Endothelial cell of umbilical vein (primary cell): Measurements from ENCODE around the gene GTF3C5.

Experiments used
- POLR2AphosphoS5 ChIP-seq: IDR thresholded peaks from 2 replicates; pipeline ENCODE4 v1.6.1; 2012; ENCODE audit warnings: low read depth, mild to moderate bottlenecking, control low read depth, low read length, moderate library complexity; ENCODE audit not compliant: insufficient read depth
- TF ChIP-seq, protein P1 (sequence below), 2 donors: IDR thresholded peaks; 1 replicate in 1 of 2; 2 replicates in 1 of 2; pipeline ENCODE4 v1.5.1; 2011; ENCODE audit warnings: low read length in 2 of 2, mild to moderate bottlenecking in 2 of 2, moderate library complexity in 2 of 2, control low read depth in 1 of 2, inconsistent platforms in 1 of 2, low read depth in 1 of 2; ENCODE audit not compliant: insufficient read depth in 1 of 2; ENCODE audit errors: extremely low read depth in 1 of 2

DNA sequence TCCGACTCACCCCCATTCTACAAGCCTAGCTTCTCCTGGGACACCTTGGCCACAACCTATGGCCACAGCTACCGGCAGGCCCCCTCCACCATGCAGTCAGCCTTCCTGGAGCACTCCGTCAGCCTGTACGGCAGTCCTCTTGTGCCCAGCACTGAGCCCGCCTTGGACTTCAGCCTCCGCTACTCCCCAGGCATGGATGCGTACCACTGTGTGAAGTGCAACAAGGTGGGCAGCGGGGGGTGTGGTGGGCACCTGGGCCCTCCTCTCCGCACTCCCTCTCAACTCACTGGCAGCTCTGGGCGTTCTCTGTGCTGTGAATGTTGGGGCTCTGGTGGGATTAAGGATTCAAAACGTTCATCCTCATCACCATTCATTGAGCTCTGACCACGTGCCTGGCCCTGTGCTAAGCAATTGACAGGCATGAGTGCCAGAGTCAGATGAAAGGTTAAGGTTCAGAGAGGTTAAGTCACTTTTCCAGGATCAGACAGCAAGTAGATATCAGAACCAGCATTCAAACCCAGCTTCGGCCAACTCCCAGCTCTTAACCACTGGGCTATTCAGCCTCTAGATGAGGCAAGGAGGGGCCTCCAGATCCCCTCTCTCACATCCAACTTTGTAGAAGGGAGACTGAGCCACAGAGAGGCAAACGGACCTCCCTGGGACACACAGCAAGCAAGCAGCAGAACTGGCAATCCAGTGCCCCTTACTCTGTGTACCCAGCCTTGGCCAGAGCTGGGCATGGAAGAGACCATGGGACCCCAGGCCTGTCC lies 42.4 kb upstream of the GTF3C5 start:
- TF ChIP-seq, protein P1, sequence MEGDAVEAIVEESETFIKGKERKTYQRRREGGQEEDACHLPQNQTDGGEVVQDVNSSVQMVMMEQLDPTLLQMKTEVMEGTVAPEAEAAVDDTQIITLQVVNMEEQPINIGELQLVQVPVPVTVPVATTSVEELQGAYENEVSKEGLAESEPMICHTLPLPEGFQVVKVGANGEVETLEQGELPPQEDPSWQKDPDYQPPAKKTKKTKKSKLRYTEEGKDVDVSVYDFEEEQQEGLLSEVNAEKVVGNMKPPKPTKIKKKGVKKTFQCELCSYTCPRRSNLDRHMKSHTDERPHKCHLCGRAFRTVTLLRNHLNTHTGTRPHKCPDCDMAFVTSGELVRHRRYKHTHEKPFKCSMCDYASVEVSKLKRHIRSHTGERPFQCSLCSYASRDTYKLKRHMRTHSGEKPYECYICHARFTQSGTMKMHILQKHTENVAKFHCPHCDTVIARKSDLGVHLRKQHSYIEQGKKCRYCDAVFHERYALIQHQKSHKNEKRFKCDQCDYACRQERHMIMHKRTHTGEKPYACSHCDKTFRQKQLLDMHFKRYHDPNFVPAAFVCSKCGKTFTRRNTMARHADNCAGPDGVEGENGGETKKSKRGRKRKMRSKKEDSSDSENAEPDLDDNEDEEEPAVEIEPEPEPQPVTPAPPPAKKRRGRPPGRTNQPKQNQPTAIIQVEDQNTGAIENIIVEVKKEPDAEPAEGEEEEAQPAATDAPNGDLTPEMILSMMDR (IDR thresholded peaks at IDR 0.05; ENCODE audit: extremely low read depth in 1 of 2, insufficient read depth in 1 of 2, low read depth in 1 of 2, low read length in 2 of 2): no peak
- no peak for TF ChIP-seq POLR2AphosphoS5
